Measurements from ENCODE around the gene TNFSF11. TPM values are rescaled to one million over a fixed set of nuclear protein-coding genes. Genes with fewer than 3 reads are reported as not detected.

TNFSF11 gene
- total RNA-seq, 4 donors from 2014 or later: 0.14 TPM; not detected in 3

GRCh38 chr13:42532561-42533335 is 41.2 kb upstream of the TNFSF11 start:
- TF ChIP-seq POLR2A (IDR thresholded peaks at IDR 0.05) (no peak), CTCF (IDR thresholded peaks at IDR 0.05) (no peak)
- no peaks in the 10 kb centered on the region for H3K4me1 ChIP-seq
- intact Hi-C loops (cut with DNase I; ENCODE audit: low total_unique reads): no loop called here
- no peak overlapping the region for H3K27ac ChIP-seq
- H3K36me3 ChIP-seq: no peaks in the 10 kb centered on the region
- H3K9me3 ChIP-seq: no peaks in the 10 kb centered on the region
- no peak for DNase-seq
- H3K27me3 ChIP-seq: no peaks in the 10 kb centered on the region
- no peak overlapping the region for H3K4me3 ChIP-seq

GRCh38 chr13:42533336-42533591 is 40.7 kb upstream of the TNFSF11 start:
- no peak overlapping the region for H3K27ac ChIP-seq
- H3K36me3 ChIP-seq: no peaks in the 10 kb centered on the region
- intact Hi-C loops (cut with DNase I; ENCODE audit: low total_unique reads): no loop called here
- no peak overlapping the region for H3K4me3 ChIP-seq
- H3K4me1 ChIP-seq: no peaks in the 10 kb centered on the region
- H3K27me3 ChIP-seq: no peaks in the 10 kb centered on the region
- TF ChIP-seq CTCF (IDR thresholded peaks at IDR 0.05) (no peak), POLR2A (IDR thresholded peaks at IDR 0.05) (no peak)
- no peaks in the 10 kb centered on the region for H3K9me3 ChIP-seq
- DNase-seq: no peak

GRCh38 chr13:42534785-42535184 is 39.2 kb upstream of the TNFSF11 start:
- no peaks in the 10 kb centered on the region for H3K9me3 ChIP-seq
- H3K4me3 ChIP-seq: no peak overlapping the region
- no peak for DNase-seq
- no peaks in the 10 kb centered on the region for H3K27me3 ChIP-seq
- no peaks in the 10 kb centered on the region for H3K36me3 ChIP-seq
- TF ChIP-seq CTCF (IDR thresholded peaks at IDR 0.05): no peak
- no peak for TF ChIP-seq POLR2A (IDR thresholded peaks at IDR 0.05)
- intact Hi-C loops (cut with DNase I; ENCODE audit: low total_unique reads): no loop called here
- H3K27ac ChIP-seq: no peak overlapping the region
- H3K4me1 ChIP-seq: no peaks in the 10 kb centered on the region

- no peaks in the 10 kb centered on the region for H3K27me3 ChIP-seq
- DNase-seq: no peak
- no peaks in the 10 kb centered on the region for H3K36me3 ChIP-seq
- no peak overlapping the region for H3K4me3 ChIP-seq
- intact Hi-C loops (cut with DNase I; ENCODE audit: low total_unique reads): no loop called here
- H3K4me1 ChIP-seq: no peaks in the 10 kb centered on the region
- no peaks in the 10 kb centered on the region for H3K9me3 ChIP-seq
- no peak for TF ChIP-seq POLR2A (IDR thresholded peaks at IDR 0.05)
- TF ChIP-seq CTCF (IDR thresholded peaks at IDR 0.05): no peak
- H3K27ac ChIP-seq: no peak overlapping the region
Observed at GRCh38 chr13:42538996-42539395, 35.0 kb upstream of the TNFSF11 start.

- TF ChIP-seq CTCF (IDR thresholded peaks at IDR 0.05) (no peak), POLR2A (IDR thresholded peaks at IDR 0.05) (no peak)
- no peak for DNase-seq
- Histone ChIP-seq H3K4me3 (no peak overlapping the region), H3K9me3 (no peaks in the 10 kb centered on the region), H3K36me3 (no peaks in the 10 kb centered on the region), H3K27me3 (no peaks in the 10 kb centered on the region), H3K27ac (no peak overlapping the region), H3K4me1 (no peaks in the 10 kb centered on the region)
- intact Hi-C loops (cut with DNase I; ENCODE audit: low total_unique reads): no loop called here
Observed at GRCh38 chr13:42539670-42540069, 34.3 kb upstream of the TNFSF11 start.

All from uterus (tissue), 4 donors.